GM12878 (cell line): ENCODE results near the gene PNPLA3. TPM values are rescaled to one million over a fixed set of nuclear protein-coding genes. Genes with fewer than 3 reads are reported as not detected.
"Not testable (repeated sequence)": the region's sequence is repeated elsewhere in the genome, so short reads cannot be mapped to it uniquely, and the experiment has no call there.

Experiments
- ATAC-seq: fragments of 200-7000 bp; cut with Tn5 transposase; 3 replicates; pipeline ENCODE4 v1.9.1; 2020; ENCODE audit warnings: mild to moderate bottlenecking, moderate library complexity
- BruUV-seq: library from RNA; stranded (reverse); fragments of 400-500 nt; replicated peaks from 2 replicates; lab custom pipeline; 2021; lab: Mats Ljungman, UMichigan
- CTCF ChIA-PET: fragments of 300-600 bp; sonication (Branson Sonifier 250); formaldehyde crosslinking; extraction: SDS; loops from one replicate; lab custom pipeline; 2021; ENCODE audit warnings: inconsistent platforms; lab: Yijun Ruan, JAX
- POLR2A ChIA-PET: fragments of 350-600 bp; formaldehyde crosslinking; extraction: SDS; loops from one replicate; lab custom pipeline; 2021; ENCODE audit warnings: inconsistent platforms; lab: Charles Lee
- RAD21 ChIA-PET: fragments of 300-600 bp; sonication (Branson Sonifier 250); formaldehyde crosslinking; loops from one replicate; lab custom pipeline; 2023; ENCODE audit warnings: antibody characterized with exemption; ENCODE audit not compliant: unreplicated experiment; lab: Charles Lee
- SMC1A ChIA-PET: fragments of 300-600 bp; sonication (Branson Sonifier 250); formaldehyde crosslinking; loops from one replicate; lab custom pipeline; 2023; ENCODE audit not compliant: unreplicated experiment, uncharacterized antibody; lab: Charles Lee
- DNase-seq: peaks from one replicate; pipeline ENCODE4 v3.0.0-alpha.2; 2011; ENCODE audit warnings: low read depth, low spot score
- FAIRE-seq: peaks from 3 replicates; lab custom pipeline; 2011; peaks lifted over from hg19 to GRCh38; lab: Jason Lieb, UNC
- H2AFZ ChIP-seq: 2 replicates; pipeline ENCODE4 v1.6.0; 2011; ENCODE audit warnings: low read depth, low read length, control low read depth; ENCODE audit not compliant: control insufficient read depth
- H3K27ac ChIP-seq: 2 replicates; pipeline ENCODE4 v1.5.1; 2011; ENCODE audit warnings: control low read depth; ENCODE audit not compliant: control insufficient read depth, insufficient read depth
- H3K27me3 ChIP-seq, 2 experiments: replicated peaks in 1 of 2; 2 replicates each; pipeline versions ENCODE4 v1.6.0 to v1.6.1; 2011; ENCODE audit warnings: low read length in 1 of 2; ENCODE audit not compliant: control insufficient read depth in 2 of 2, insufficient read depth in 2 of 2
- H3K36me3 ChIP-seq, 2 experiments: 2 replicates each; pipeline ENCODE4 v1.5.1; 2011; ENCODE audit warnings: low read length in 1 of 2; ENCODE audit not compliant: control insufficient read depth in 2 of 2, insufficient read depth in 2 of 2
- H3K4me1 ChIP-seq: 2 replicates; pipeline ENCODE4 v1.6.1; 2011; ENCODE audit warnings: mild to moderate bottlenecking, low read length, moderate library complexity, mixed read lengths; ENCODE audit not compliant: control insufficient read depth, insufficient read depth
- H3K4me2 ChIP-seq: 2 replicates; pipeline ENCODE4 v1.6.0; 2011; ENCODE audit warnings: control low read depth; ENCODE audit not compliant: control insufficient read depth, insufficient read depth
- H3K4me3 ChIP-seq: fragments of 200-600 bp; sonication (generic); 2 replicates; pipeline ENCODE4 v1.5.1; 2016
- H3K79me2 ChIP-seq: 2 replicates; pipeline ENCODE4 v1.6.0; 2011; ENCODE audit warnings: low read length; ENCODE audit not compliant: control insufficient read depth, insufficient read depth
- H3K9ac ChIP-seq: 2 replicates; pipeline ENCODE4 v1.8.0; 2011; ENCODE audit warnings: low read length, control low read depth, mixed read lengths; ENCODE audit not compliant: control insufficient read depth, insufficient read depth
- H3K9me3 ChIP-seq: replicated peaks from 3 replicates; pipeline ENCODE4 v1.5.1; 2011; ENCODE audit warnings: mild to moderate bottlenecking, low read length; ENCODE audit not compliant: control insufficient read depth, insufficient read depth
- H4K20me1 ChIP-seq: 2 replicates; pipeline ENCODE4 v1.6.0; 2011; ENCODE audit not compliant: control insufficient read depth, insufficient read depth
- POLR2AphosphoS2 ChIP-seq: IDR thresholded peaks from 2 replicates; pipeline ENCODE4 v1.6.1; 2011; ENCODE audit warnings: low read depth, mild to moderate bottlenecking, low read length, improper control_type of control experiment, moderate library complexity
- WGBS: methylation state at CpG from one replicate; pipeline ENCODE4 v1.1.6; 2016; ENCODE audit warnings: low lambda C conversion rate; ENCODE audit not compliant: insufficient replicate concordance, insufficient coverage; ENCODE audit errors: missing lambda C conversion rate; 5-methylcytosine and 5-hydroxymethylcytosine counted together
- in situ Hi-C: fragments of 300-500 bp; cut with MboI; formaldehyde crosslinking; loops from 9 replicates; pipeline ENCODE4 v1.14.3; 2018; ENCODE audit warnings: mixed read lengths
- intact Hi-C: fragments of 100-400 bp; cut with micrococcal nuclease; formaldehyde crosslinking; loops from one replicate; pipeline ENCODE4 v1.14.2; 2022; ENCODE audit not compliant: unreplicated experiment
- polyA plus RNA-seq, 11 experiments: library from polyadenylated mRNA; depleted of rRNA in 4 of 11; unstranded in 6 of 11; stranded (reverse) in 5 of 11; fragments of >200 nt; fragmentation: Nextera tagmentation in 4 of 11; fragmentation: Illumina TruSeq in 1 of 11; extraction: Ambion mirVana in 4 of 11; extraction: Trizol in 1 of 11; gene quantifications; 1 replicate in 1 of 11; 2 replicates in 10 of 11; pipeline versions ENCODE4 v1.2.1 to v1.2.3, GENCODE V29; 2011 to 2016; ENCODE audit warnings: inconsistent platforms in 2 of 11, missing spikeins in 2 of 11, low read depth in 1 of 11
- total RNA-seq, 4 experiments: library from RNA; depleted of rRNA in 3 of 4; stranded (reverse); fragments of >200 nt in 3 of 4; fragmentation: Illumina TruSeq in 1 of 4; extraction: Trizol in 1 of 4; gene quantifications; 2 replicates each; pipeline versions ENCODE4 v1.2.1 to v1.2.3, GENCODE V29; 2013 to 2021
- TF ChIP-seq, protein P1 (sequence below), 3 experiments: IDR thresholded peaks in 2 of 3; conservative IDR thresholded peaks in 1 of 3; 2 replicates each; pipeline ENCODE4 v1.5.1; 2011; ENCODE audit warnings: low read depth in 3 of 3, low read length in 3 of 3, mild to moderate bottlenecking in 3 of 3, control low read depth in 2 of 3, moderate library complexity in 2 of 3, inconsistent platforms in 1 of 3, mixed read lengths in 1 of 3; ENCODE audit not compliant: control insufficient read depth in 2 of 3, insufficient read depth in 1 of 3; ENCODE audit errors: extremely low read depth in 1 of 3

Gene PNPLA3
- total and polyA plus RNA-seq, 10 of the 15 experiments (the other 5 are each of a cell fraction or from before 2014, with no cell fraction given), result 0.05 to 0.08 TPM; not detected in 8

DNA sequence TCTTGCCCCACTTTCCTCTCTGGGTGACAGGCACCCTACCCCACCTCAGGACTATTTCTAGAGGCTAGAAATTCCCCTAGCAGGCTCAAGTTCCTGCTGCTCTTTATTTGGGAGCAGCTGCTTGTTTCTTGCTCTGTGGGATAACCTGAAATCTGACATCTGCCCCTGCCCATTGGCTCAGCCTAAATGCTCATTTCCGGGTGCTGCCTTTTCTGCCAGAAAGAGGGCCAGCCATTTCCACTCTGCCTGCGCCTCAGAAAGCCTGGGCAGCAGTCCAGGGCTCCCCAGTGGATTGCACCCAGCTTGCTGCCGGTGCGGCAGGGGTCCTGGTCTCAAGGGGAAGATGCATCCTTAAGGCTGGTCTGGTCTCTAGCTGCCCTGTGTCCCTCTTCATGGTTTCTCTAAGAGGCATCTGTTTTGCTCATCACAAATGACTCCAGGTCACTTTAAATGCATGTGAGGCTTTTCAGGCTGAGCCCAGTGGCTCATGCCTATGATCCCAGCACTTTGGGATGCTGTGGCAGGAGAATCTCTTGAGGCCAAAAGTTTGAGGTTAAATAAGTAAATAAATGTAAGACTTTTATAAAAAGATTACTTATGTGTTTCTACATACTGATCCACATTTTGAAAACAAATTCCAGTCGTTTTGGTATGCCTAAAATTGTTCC is 21.5 kb upstream of the PNPLA3 start (continued):
- no peak for TF ChIP-seq POLR2AphosphoS2

DNA sequence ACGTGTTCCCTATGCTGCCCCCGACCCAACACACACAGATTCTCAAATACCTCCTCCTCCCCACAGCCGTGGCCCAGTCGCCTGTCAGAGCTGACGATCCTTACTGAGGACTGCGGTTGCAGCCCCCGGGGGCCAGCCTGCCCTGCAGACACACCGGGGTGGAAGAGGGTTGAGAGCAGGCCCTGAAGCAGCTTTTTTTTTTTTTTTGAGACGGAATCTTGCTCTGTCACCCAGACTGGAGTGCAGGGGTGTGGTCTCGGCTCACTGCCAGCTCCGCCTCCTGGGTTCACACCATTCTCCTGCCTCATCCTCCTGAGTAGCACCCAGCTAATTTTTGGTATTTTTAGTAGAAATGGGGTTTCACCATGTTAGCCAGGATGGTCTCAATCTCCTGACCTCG is 20.6 kb upstream of the PNPLA3 start:
- DNase-seq, H3K36me3 ChIP-seq, H3K9me3 ChIP-seq, in situ Hi-C loops, POLR2A ChIA-PET, FAIRE-seq, H2AFZ ChIP-seq, BruUV-seq, ATAC-seq, RAD21 ChIA-PET, H3K79me2 ChIP-seq, H3K27ac ChIP-seq, H3K9ac ChIP-seq, H3K4me1 ChIP-seq, H3K4me2 ChIP-seq, H3K27me3 ChIP-seq, intact Hi-C loops, H4K20me1 ChIP-seq, H3K4me3 ChIP-seq: not testable (repeated sequence)
- ChIA-PET CTCF (interaction anchor here (0.8 kb wide), 1 partner anchor 18 kb away, joined by 3 read pairs; no protein-coding TSS in a partner anchor), SMC1A (interaction anchor here (0.9 kb wide), 1 partner anchor 11 kb away, joined by 3 read pairs; no protein-coding TSS in a partner anchor)
- 47% methylated on average over 11 of the region's 12 CpGs for WGBS

DNA sequence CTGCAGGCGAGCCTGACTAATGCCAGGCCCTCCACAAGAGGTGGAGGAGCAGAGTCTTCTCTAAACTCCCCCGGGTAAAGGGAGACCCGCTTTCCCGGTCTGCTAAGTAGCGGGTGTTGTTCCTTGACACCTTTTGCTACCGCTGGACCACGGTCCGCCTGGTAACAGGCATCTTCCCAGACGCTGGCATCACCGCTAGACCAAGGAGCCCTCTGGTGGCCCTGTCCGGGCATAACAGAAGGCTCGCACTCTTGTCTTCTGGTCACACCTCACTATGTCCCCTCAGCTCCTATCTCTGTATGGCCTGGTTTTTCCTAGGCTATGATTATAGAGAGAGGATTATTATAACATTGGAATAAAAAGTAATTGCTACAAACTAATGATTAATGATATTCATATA is 19.2 kb upstream of the PNPLA3 start:
- intact Hi-C loops, H3K4me3 ChIP-seq, RAD21 ChIA-PET, in situ Hi-C loops, BruUV-seq, H4K20me1 ChIP-seq, H3K27ac ChIP-seq, CTCF ChIA-PET, ATAC-seq, H3K9me3 ChIP-seq, H3K4me1 ChIP-seq, H2AFZ ChIP-seq, H3K79me2 ChIP-seq, SMC1A ChIA-PET, DNase-seq, H3K4me2 ChIP-seq, FAIRE-seq, H3K9ac ChIP-seq, POLR2A ChIA-PET, H3K27me3 ChIP-seq, H3K36me3 ChIP-seq: not testable (repeated sequence)
- WGBS, result 12% methylated on average over 11 of the region's 12 CpGs
- TF ChIP-seq, protein P1, sequence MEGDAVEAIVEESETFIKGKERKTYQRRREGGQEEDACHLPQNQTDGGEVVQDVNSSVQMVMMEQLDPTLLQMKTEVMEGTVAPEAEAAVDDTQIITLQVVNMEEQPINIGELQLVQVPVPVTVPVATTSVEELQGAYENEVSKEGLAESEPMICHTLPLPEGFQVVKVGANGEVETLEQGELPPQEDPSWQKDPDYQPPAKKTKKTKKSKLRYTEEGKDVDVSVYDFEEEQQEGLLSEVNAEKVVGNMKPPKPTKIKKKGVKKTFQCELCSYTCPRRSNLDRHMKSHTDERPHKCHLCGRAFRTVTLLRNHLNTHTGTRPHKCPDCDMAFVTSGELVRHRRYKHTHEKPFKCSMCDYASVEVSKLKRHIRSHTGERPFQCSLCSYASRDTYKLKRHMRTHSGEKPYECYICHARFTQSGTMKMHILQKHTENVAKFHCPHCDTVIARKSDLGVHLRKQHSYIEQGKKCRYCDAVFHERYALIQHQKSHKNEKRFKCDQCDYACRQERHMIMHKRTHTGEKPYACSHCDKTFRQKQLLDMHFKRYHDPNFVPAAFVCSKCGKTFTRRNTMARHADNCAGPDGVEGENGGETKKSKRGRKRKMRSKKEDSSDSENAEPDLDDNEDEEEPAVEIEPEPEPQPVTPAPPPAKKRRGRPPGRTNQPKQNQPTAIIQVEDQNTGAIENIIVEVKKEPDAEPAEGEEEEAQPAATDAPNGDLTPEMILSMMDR (IDR thresholded peaks at IDR 0.05 in 2 of 3, conservative IDR thresholded peaks at IDR 0.05 in 1 of 3; ENCODE audit: control insufficient read depth in 2 of 3, extremely low read depth in 1 of 3, insufficient read depth in 1 of 3, low read depth in 3 of 3, low read length in 3 of 3), result peak in 2 of 3 experiments; percentile 16 to 20; a peak in 1 of 6 replicates
